Raji (cell line): ENCODE results near the gene EPHB2.

ENCODE experiments used
- POLR2A ChIP-seq: IDR thresholded peaks from 2 replicates; pipeline ENCODE4 v1.6.1; 2011; ENCODE audit warnings: low read depth, low read length, control low read depth; ENCODE audit not compliant: insufficient read depth

Gene EPHB2

DNA sequence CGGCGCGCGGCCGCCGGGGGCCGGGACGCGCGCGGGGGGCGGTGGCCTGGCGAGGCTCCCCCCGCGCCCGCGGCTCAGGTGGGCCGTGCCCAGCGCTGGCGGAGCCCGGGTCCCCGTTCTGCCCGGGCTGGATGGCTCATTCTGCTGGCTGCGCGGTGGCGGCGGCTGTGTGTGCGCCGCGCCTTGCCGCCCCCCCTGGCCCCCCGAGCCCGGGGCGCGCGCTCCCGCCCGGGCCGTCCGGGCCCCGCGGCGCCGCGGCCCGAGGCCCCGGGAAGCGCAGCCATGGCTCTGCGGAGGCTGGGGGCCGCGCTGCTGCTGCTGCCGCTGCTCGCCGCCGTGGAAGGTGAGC, at the start of gene EPHB2:
EPHB2 (plus strand) TSS at position 139 of the 349 bp plus-strand sequence; CDS start at position 283, 144 bp downstream.
- TF ChIP-seq POLR2A, result no peak

DNA sequence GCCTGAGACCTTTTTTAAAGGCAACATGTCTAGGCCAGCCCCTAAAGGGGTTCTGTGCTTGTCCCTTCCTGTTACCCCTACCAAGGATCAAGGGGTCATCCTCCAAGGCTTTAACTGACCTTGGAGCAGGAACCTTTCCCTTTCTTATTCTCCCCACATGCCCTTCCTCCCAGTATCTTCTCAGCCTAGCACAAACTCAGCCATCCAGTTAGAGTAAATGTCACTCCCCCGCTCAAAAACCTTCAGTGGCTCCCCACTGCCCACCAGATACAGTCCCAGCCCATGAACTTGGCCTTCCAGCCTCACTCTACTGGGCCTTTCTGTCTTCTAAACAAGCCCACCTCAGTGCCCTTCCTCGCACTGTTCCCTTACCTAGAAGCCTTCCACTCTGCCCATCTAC, 48.8 kb upstream of the EPHB2 start:
- no peak for TF ChIP-seq POLR2A

- TF ChIP-seq POLR2A, result no peak
Observed at GRCh38 chr1:22662318-22662717, 48.3 kb upstream of the EPHB2 start.

- TF ChIP-seq POLR2A, result no peak
Observed at GRCh38 chr1:22662986-22663408, 47.6 kb upstream of the EPHB2 start.

GRCh38 chr1:22665752-22666151, 44.9 kb upstream of the EPHB2 start:
- no peak for TF ChIP-seq POLR2A

GRCh38 chr1:22666412-22666811, 44.2 kb upstream of the EPHB2 start:
- no peak for TF ChIP-seq POLR2A

DNA sequence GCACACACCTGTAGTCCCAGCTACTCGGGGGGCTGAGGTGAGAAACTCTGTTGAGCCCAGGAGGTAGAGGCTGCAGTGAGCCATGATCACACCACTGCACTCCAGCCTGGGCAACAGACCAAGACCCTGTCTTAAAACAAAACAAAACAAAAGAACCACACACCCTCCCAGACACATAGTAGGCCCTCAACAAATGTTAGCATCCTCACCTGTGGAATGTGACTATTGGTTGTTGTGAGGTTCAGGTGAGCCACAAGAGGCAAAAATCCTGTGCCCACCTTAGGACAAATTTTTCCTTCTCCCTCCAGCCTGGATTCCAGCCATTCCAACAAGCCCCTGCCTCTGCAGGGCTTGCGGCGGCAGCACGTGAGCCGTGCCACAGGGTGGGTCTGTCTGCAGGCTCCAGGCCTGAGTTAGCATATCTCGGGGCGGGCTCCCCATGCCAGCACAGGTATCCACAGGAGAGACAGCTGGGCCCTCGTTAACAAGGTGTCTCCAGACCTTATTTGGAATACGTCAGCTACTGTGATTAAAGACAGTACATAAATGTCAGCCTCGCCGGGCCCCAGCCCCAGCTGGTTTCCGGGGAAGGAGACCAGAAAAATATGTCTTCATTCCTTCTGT, 40.2 kb upstream of the EPHB2 start:
- TF ChIP-seq POLR2A, result no peak

- TF ChIP-seq POLR2A, result no peak
Observed at GRCh38 chr1:22671999-22672398, 38.6 kb upstream of the EPHB2 start.

GRCh38 chr1:22673486-22674409, 36.9 kb upstream of the EPHB2 start:
- TF ChIP-seq POLR2A, result no peak

DNA sequence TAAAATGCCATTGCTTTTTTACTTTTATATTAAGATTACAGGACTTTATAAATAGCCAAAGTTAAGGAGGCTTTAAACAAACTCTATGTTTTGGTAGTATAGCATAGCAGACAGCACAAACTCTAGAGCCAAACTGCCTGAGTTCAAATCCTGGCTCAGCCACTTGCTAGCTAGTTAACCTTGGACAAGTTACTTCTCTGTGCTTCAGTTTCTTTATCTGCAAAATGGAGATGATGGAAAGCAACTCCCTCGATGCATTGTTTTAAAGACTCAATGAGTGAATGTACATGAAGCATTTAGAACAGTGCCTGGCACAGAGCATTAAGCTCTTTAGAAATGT, 36.3 kb upstream of the EPHB2 start:
- TF ChIP-seq POLR2A, result no peak

DNA sequence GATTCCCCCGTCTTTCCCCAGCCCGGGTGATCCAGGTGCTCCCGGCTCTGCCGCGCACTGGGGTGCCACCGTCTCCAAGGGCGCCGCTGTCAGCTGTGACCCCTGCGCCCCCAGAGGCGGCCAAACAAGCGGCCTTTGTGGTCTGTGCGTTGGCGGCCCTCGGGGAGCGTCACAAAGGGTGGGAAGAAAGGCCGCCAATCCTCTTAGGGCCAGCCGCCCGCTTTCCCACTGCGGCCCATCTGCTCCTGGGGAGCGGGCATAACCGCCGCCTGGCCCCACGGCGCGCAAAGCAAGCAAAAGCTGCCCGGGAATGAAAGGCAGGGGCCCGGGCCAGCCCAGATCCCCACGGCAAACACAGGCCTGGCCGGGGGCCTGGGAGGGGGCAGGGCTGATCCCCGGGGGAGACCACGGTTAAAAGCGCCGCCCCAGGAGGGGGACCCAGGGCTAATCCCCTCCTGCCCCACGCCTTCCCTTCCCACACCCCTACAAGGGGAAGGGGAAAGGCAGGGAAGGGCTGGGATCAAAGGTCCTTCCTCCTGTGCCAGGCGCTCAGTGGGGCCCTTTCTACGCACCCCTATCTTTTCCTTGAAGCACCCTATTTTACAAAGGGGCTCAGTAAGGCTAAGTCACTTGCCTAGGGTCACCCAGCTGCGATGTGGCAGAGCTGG, 33.6 kb upstream of the EPHB2 start:
- no peak for TF ChIP-seq POLR2A

- no peak for TF ChIP-seq POLR2A
Observed at GRCh38 chr1:22677931-22678896, 32.4 kb upstream of the EPHB2 start.

- TF ChIP-seq POLR2A, result no peak
Observed at GRCh38 chr1:22680726-22681125, 29.9 kb upstream of the EPHB2 start.

GRCh38 chr1:22681556-22682276, 28.9 kb upstream of the EPHB2 start:
- no peak for TF ChIP-seq POLR2A
